NCI-H1105 treated with DMSO at 0.1 percent for 48 hours (cell line): ENCODE results near the gene FMO5.
"Not testable (repeated sequence)": the region's sequence is repeated elsewhere in the genome, so short reads cannot be mapped to it uniquely, and the experiment has no call there.

Source experiments
- DNase-seq: peaks from one replicate; lab custom pipeline; 2025; lab: John Stamatoyannopoulos, UW

Gene FMO5

GRCh38 chr1:147204080-147204479 is 21.1 kb downstream of the FMO5 start:
- no peak for DNase-seq

GRCh38 chr1:147202576-147202975 is 22.6 kb downstream of the FMO5 start:
- no peak for DNase-seq

GRCh38 chr1:147201786-147202185 is 23.4 kb downstream of the FMO5 start:
- no peak for DNase-seq

- DNase-seq, result no peak
Measured at GRCh38 chr1:147201276-147201675, 23.9 kb downstream of the FMO5 start.

GRCh38 chr1:147197324-147197723 is 27.8 kb downstream of the FMO5 start:
- DNase-seq, result not testable (repeated sequence)

- DNase-seq, result no peak
Measured at GRCh38 chr1:147189514-147189913, 35.6 kb downstream of the FMO5 start.

GRCh38 chr1:147185432-147185831 is 39.7 kb downstream of the FMO5 start:
- no peak for DNase-seq

GRCh38 chr1:147177611-147178380 is 47.3 kb downstream of the FMO5 start:
- DNase-seq, result no peak

- DNase-seq, result peak; percentile 92
Measured at GRCh38 chr1:147172168-147173016, 52.7 kb downstream of the FMO5 start, which contains the start of gene PRKAB2. Gene PRKAB2 (minus strand): TSS chr1:147172470. CDS start chr1:147172144, 326 bp downstream.

GRCh38 chr1:147171399-147172167 is 53.6 kb downstream of the FMO5 start:
- no peak for DNase-seq

GRCh38 chr1:147169840-147170674 is 55.1 kb downstream of the FMO5 start:
- DNase-seq, result no peak

- DNase-seq, result no peak
Measured at GRCh38 chr1:147169171-147169570, 56.0 kb downstream of the FMO5 start.

GRCh38 chr1:147168626-147169058 is 56.5 kb downstream of the FMO5 start:
- peak; percentile 57 for DNase-seq

- DNase-seq, result no peak
Measured at GRCh38 chr1:147167365-147167764, 57.8 kb downstream of the FMO5 start.

GRCh38 chr1:147163019-147163418 is 62.1 kb downstream of the FMO5 start:
- no peak for DNase-seq

GRCh38 chr1:147162093-147162492 is 63.0 kb downstream of the FMO5 start:
- DNase-seq, result no peak

- DNase-seq, result not testable (repeated sequence)
Measured at GRCh38 chr1:147157116-147157515, 68.0 kb downstream of the FMO5 start.

- DNase-seq, result no peak
Measured at GRCh38 chr1:147156642-147157041, 68.5 kb downstream of the FMO5 start.

- no peak for DNase-seq
Measured at GRCh38 chr1:147152772-147153171, 72.4 kb downstream of the FMO5 start.

- no peak for DNase-seq
Measured at GRCh38 chr1:147151244-147151643, 73.9 kb downstream of the FMO5 start.

GRCh38 chr1:147142886-147143285 is 82.3 kb downstream of the FMO5 start:
- DNase-seq, result no peak
